ENCODE results near the gene ANKRD28. TPM values are rescaled to one million over a fixed set of nuclear protein-coding genes. Genes with fewer than 3 reads are reported as not detected.

ANKRD28 gene
- total and polyA plus RNA-seq, 2 of the 8 experiments (the other 6 are each of a cell fraction or from before 2014, with no cell fraction given), result 39.1 to 61.7 TPM

DNA sequence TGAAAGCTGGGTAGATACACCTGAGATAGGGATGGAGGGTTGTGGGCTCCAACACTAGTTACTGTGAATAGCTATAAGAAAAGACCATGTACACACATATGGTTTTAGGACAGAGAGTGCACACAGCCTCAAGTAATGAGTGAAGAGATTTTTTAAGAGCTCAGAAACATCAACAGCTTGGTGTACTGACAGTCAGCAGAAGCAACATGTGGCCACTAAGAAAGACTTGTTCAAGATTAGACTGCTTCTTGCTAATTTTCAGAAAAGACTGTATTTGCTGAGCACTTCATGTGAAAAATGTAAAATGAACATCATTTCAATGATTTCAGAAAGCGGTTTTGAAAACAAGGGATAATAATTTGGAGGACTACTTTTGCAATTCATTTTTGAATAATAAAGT lies 10.3 kb downstream of the ANKRD28 start (continued):
- TF ChIP-seq E2F6 (IDR thresholded peaks at IDR 0.05) (no peak), RBBP5 (IDR thresholded peaks at IDR 0.05; ENCODE audit: borderline replicate concordance, low read depth, low read length) (no peak), BCL11A (IDR thresholded peaks at IDR 0.05; ENCODE audit: low read depth in 2 of 2, low read length in 2 of 2) (no peak), JUND (IDR thresholded peaks at IDR 0.05; ENCODE audit: low read length) (no peak), FOSL1 (IDR thresholded peaks at IDR 0.05; ENCODE audit: insufficient read depth, low read depth, low read length) (no peak)
